K562 (cell line): ENCODE measurements around the gene COQ9. TPM values are rescaled to one million over a fixed set of nuclear protein-coding genes. Genes with fewer than 3 reads are reported as not detected.

Experiments
- ATAC-seq: fragments of 200-7000 bp; cut with Tn5 transposase; 3 replicates; pipeline ENCODE4 v1.9.1; 2020; ENCODE audit warnings: moderate library complexity
- BruUV-seq: library from RNA; stranded (reverse); fragments of 400-500 nt; replicated peaks from 2 replicates; lab custom pipeline; 2021; lab: Mats Ljungman, UMichigan
- CTCF ChIA-PET: fragments of 300-600 bp; formaldehyde crosslinking; extraction: SDS; loops from one replicate; lab custom pipeline; 2021; ENCODE audit warnings: low intra/inter-chr PET ratio; lab: Yijun Ruan, JAX
- POLR2A ChIA-PET: fragments of 300-600, 350-650 bp; sonication (Branson Sonifier 250); formaldehyde crosslinking; extraction: SDS; loops from one replicate; lab custom pipeline; 2021; ENCODE audit warnings: antibody characterized with exemption, inconsistent platforms; lab: Yijun Ruan, JAX
- DNase-seq, 4 experiments: peaks; one replicate each; pipeline versions ENCODE4 v3.0.0 to v3.0.0-alpha.2; 2011 to 2018; ENCODE audit warnings: low spot score in 3 of 4, mixed read lengths in 3 of 4; ENCODE audit errors: extremely low read depth in 1 of 4
- FAIRE-seq: peaks from 2 replicates; lab custom pipeline; 2011; peaks lifted over from hg19 to GRCh38; lab: Jason Lieb, UNC
- H2AFZ ChIP-seq: 2 replicates; pipeline ENCODE4 v1.6.0; 2011; ENCODE audit warnings: low read depth, low read length, control low read depth, inconsistent platforms
- H3K27ac ChIP-seq: fragments of 200-600 bp; 3 replicates; pipeline ENCODE4 v1.8.0; 2011; ENCODE audit warnings: low read depth, mild to moderate bottlenecking, control low read depth, inconsistent platforms, low read length, moderate library complexity, mixed read lengths; ENCODE audit errors: extremely low read depth
- H3K27me3 ChIP-seq, 2 experiments: fragments of 300-600 bp in 1 of 2; 2 replicates in 1 of 2; 3 replicates in 1 of 2; pipeline versions ENCODE4 v1.6.0 to v1.8.0; 2011; ENCODE audit warnings: inconsistent platforms in 2 of 2, low read length in 2 of 2, mild to moderate bottlenecking in 1 of 2, mixed read lengths in 1 of 2, moderate library complexity in 1 of 2; ENCODE audit not compliant: control insufficient read depth in 2 of 2, insufficient read depth in 2 of 2
- H3K36me3 ChIP-seq: fragments of 300-600 bp; 3 replicates; pipeline ENCODE4 v1.8.0; 2011; ENCODE audit warnings: mild to moderate bottlenecking, low read length, inconsistent platforms; ENCODE audit not compliant: control insufficient read depth, insufficient read depth
- H3K4me1 ChIP-seq, 2 experiments: fragments of 200-600 bp in 1 of 2; replicated peaks in 1 of 2; 2 replicates in 1 of 2; 3 replicates in 1 of 2; pipeline versions ENCODE4 v1.5.1 to v1.8.0; 2011; ENCODE audit warnings: inconsistent platforms in 2 of 2, low read length in 2 of 2, mild to moderate bottlenecking in 1 of 2, mixed read lengths in 1 of 2, moderate library complexity in 1 of 2; ENCODE audit not compliant: control insufficient read depth in 2 of 2, insufficient read depth in 2 of 2
- H3K4me2 ChIP-seq: 2 replicates; pipeline ENCODE4 v1.6.1; 2011; ENCODE audit warnings: low read length, control low read depth, inconsistent platforms, mixed read lengths; ENCODE audit not compliant: insufficient read depth
- H3K4me3 ChIP-seq: fragments of 200-600 bp; sonication (generic), shearing (Covaris generic); 2 replicates; pipeline ENCODE4 v1.5.1; 2016; ENCODE audit warnings: control low read depth, inconsistent platforms
- H3K79me2 ChIP-seq: fragments of 200-600 bp; 3 replicates; pipeline ENCODE4 v1.8.0; 2011; ENCODE audit warnings: low read length, inconsistent platforms; ENCODE audit not compliant: control insufficient read depth, insufficient read depth
- H3K9ac ChIP-seq, 2 experiments: 2 replicates each; pipeline versions ENCODE4 v1.6.0 to v1.6.1; 2011; ENCODE audit warnings: low read depth in 2 of 2, low read length in 2 of 2, control low read depth in 1 of 2, inconsistent platforms in 1 of 2, mild to moderate bottlenecking in 1 of 2, mixed read lengths in 1 of 2; ENCODE audit not compliant: insufficient read depth in 1 of 2
- H3K9me1 ChIP-seq: one replicate; pipeline ENCODE4 v1.6.0; 2011; ENCODE audit warnings: inconsistent platforms, mild to moderate bottlenecking, low read length, moderate library complexity; ENCODE audit not compliant: control insufficient read depth, insufficient read depth
- H3K9me3 ChIP-seq: replicated peaks from 2 replicates; pipeline ENCODE4 v1.5.1; 2011; ENCODE audit warnings: low read depth, low read length, inconsistent platforms; ENCODE audit not compliant: control insufficient read depth, insufficient read depth
- H4K20me1 ChIP-seq: replicated peaks from 2 replicates; pipeline ENCODE4 v1.6.1; 2011; ENCODE audit warnings: low read length, inconsistent platforms, mixed read lengths; ENCODE audit not compliant: control insufficient read depth, insufficient read depth
- HMG20B ChIP-seq: fragments of 250-450 bp; sonication (Bioruptor Pico); IDR thresholded peaks from 2 replicates; pipeline ENCODE4 v1.5.0; 2021; ENCODE audit warnings: mild to moderate bottlenecking
- HMGN3 ChIP-seq: IDR thresholded peaks from 2 replicates; pipeline ENCODE4 v1.6.1; 2011; ENCODE audit warnings: borderline replicate concordance, low read depth, mild to moderate bottlenecking, mixed read lengths, low read length; ENCODE audit not compliant: insufficient read length; ENCODE audit errors: extremely low read depth
- ZBTB33 ChIP-seq: sonication (generic); formaldehyde crosslinking; IDR thresholded peaks from 2 replicates; pipeline ENCODE4 v1.8.1; 2023; ENCODE audit warnings: mild to moderate bottlenecking, missing genetic modification reagents
- WGBS: fragments of 100-300 bp; shearing (Covaris generic); methylation state at CpG from one replicate; pipeline ENCODE4 v1.1.6; 2016; ENCODE audit warnings: low coverage, mixed read lengths; ENCODE audit not compliant: insufficient coverage; ENCODE audit errors: missing lambda C conversion rate; 5-methylcytosine and 5-hydroxymethylcytosine counted together
- in situ Hi-C: fragments of 300-500 bp; cut with MboI; formaldehyde crosslinking; loops from 4 replicates; pipeline ENCODE4 v1.15.0; 2018; ENCODE audit warnings: inconsistent platforms, mixed read lengths
- intact Hi-C: fragments of 100-400 bp; cut with micrococcal nuclease; formaldehyde crosslinking; loops from 2 replicates; pipeline ENCODE4 v1.14.2; 2022
- polyA plus RNA-seq, 8 experiments: library from polyadenylated mRNA; depleted of rRNA in 4 of 8; stranded (reverse) in 5 of 8; unstranded in 3 of 8; fragments of >200 nt; fragmentation: Nextera tagmentation in 2 of 8; fragmentation: Illumina TruSeq in 1 of 8; extraction: Ambion mirVana in 2 of 8; extraction: Trizol in 1 of 8; gene quantifications; 2 replicates each; pipeline versions ENCODE4 v1.2.1 to v1.2.3, GENCODE V29; 2011 to 2014; ENCODE audit warnings: inconsistent platforms in 1 of 8, missing spikeins in 1 of 8
- total RNA-seq, 7 experiments: library from RNA; depleted of rRNA in 6 of 7; stranded (reverse); fragments of >200 nt in 6 of 7; fragmentation: Illumina TruSeq in 2 of 7; extraction: Trizol in 2 of 7; gene quantifications; 2 replicates each; pipeline versions ENCODE4 v1.2.1 to v1.2.3, GENCODE V29; 2011 to 2021; ENCODE audit warnings: low replicate concordance in 1 of 7

COQ9 gene
- total and polyA plus RNA-seq, 9 of the 15 experiments (the other 6 are each of a cell fraction or from before 2014, with no cell fraction given) = 35.0 to 139 (median 71.4) TPM

DNA sequence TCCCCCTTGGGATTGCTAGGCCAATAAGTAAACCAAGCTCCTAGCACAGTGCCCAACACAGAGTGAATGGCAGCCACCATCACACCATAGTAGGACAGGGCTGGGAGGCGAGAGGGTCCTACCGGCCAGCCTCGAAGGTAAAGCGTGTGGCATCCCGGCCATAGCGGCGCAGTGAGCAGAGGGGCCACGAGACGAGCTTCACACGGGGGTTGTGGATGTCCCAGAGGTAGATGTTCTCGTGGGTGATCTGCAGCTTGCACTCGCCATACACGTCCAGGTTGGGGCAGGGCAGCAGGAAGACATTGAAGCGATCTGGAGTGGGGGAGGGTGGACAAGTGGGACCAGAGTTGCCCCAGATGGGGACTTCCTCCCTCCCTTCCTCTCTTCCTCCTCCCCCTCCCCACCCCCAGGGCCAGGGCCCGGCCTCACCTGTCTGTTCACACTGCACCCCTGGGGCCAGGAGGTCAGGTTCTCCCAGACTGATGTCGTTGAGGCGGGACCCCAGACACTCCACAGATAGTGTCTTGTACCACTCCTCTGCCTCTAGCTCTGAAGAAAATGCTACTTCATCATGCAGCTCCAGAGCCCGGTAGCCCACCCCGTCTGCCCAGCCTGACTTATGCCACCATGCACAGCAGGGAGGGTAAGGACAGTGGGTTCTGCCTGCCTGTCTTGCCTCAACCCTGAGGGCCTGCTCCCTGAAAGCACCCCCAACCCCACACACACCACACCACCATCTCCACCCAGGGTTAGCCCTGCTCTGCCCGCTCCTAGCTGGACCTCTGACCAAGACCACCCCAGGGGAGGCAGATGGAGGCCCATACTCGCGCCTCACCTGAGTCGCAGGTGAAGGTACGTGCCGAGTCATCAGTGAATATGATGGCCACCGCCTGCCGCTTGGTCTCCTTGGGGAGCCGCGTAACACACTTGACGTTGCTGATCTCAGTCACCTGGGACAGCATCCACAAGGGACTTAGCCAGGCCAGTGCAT lies 27.7 kb downstream of the COQ9 start:
- H3K9me3 ChIP-seq = no peaks in the 10 kb centered on the region
- WGBS = 73% methylated on average over 23 of the region's 30 CpGs
- H3K9me1 ChIP-seq = no peaks in the 10 kb centered on the region
- no peaks in the 10 kb centered on the region for H3K27me3 ChIP-seq
- no peak for FAIRE-seq
- 0 out of 2 replicates have a peak, but pooled peaks cover 4% of the 10 kb centered on the region for H4K20me1 ChIP-seq
- no peak overlapping the region for H2AFZ ChIP-seq
- POLR2A ChIA-PET = interaction anchor here (0.9 to 2.7 kb wide), 3 partner anchors 10 to 180 kb away, joined by 3 to 14 read pairs (median 3); partner anchors contain the start of gene POLR2C
- intact Hi-C loops = no loop called here
- CTCF ChIA-PET = interaction anchor here (0.6 to 2.0 kb wide), 2 partner anchors 45 to 142 kb away, joined by 4 to 21 read pairs; no protein-coding TSS in a partner anchor
- no peak overlapping the region for H3K4me2 ChIP-seq
- H3K4me1 ChIP-seq = peaks cover 16 to 38% of the 10 kb centered on the region in 2 experiments
- peak; percentile 68; the same call in 1 of the 2 replicates for TF ChIP-seq ZBTB33 (CRISPR knock-in tag)
- TF ChIP-seq HMG20B (CRISPR knock-in tag) = no peak
- TF ChIP-seq HMGN3 = peak; percentile 11
- no peak overlapping the region for H3K9ac ChIP-seq
- H3K79me2 ChIP-seq = no peaks in the 10 kb centered on the region
- DNase-seq = no peak
- no peak overlapping the region for H3K4me3 ChIP-seq
- no peak for ATAC-seq
- in situ Hi-C loops = loop anchor here (5.0 kb wide), 1 partner anchor 42 kb away; no protein-coding TSS in a partner anchor
- peaks cover 40% of the 10 kb centered on the region for H3K36me3 ChIP-seq
- BruUV-seq = no TSS peak
- no peak overlapping the region for H3K27ac ChIP-seq
